WTC11 (cell line): ENCODE measurements around the gene GALK1. TPM values are rescaled to one million over a fixed set of nuclear protein-coding genes. Genes with fewer than 3 reads are reported as not detected.

Experiments used
- ATAC-seq: fragments of 200-7000 bp; cut with Tn5 transposase; 2 replicates; pipeline ENCODE4 v1.10.0; 2021; ENCODE audit warnings: mild to moderate bottlenecking, moderate library complexity
- CTCF ChIA-PET: fragments of 300-600 bp; sonication (Branson Sonifier 250); formaldehyde crosslinking; loops from one replicate; lab custom pipeline; 2021; ENCODE audit warnings: antibody characterized with exemption; lab: Charles Lee
- POLR2A ChIA-PET: fragments of 350-600 bp; sonication (Branson Sonifier 250); formaldehyde crosslinking; loops from one replicate; lab custom pipeline; 2021; ENCODE audit warnings: antibody characterized with exemption; lab: Charles Lee
- DNase-seq: peaks from one replicate; pipeline ENCODE4 v3.0.0; 2021; ENCODE audit warnings: low spot score
- H3K27ac Mint-ChIP-seq: 2 replicates; pipeline ENCODE4 v1.8.0; 2021; ENCODE audit warnings: mixed read lengths
- H3K27me3 Mint-ChIP-seq: 2 replicates; pipeline ENCODE4 v1.8.0; 2021; ENCODE audit warnings: low read depth, mild to moderate bottlenecking, moderate library complexity, mixed read lengths
- H3K36me3 Mint-ChIP-seq: 2 replicates; pipeline ENCODE4 v1.8.0; 2021; ENCODE audit warnings: mixed read lengths
- H3K4me1 Mint-ChIP-seq: 2 replicates; pipeline ENCODE4 v1.8.0; 2022; ENCODE audit warnings: mixed read lengths
- H3K4me3 Mint-ChIP-seq: 2 replicates; pipeline ENCODE4 v1.8.0; 2021; ENCODE audit warnings: mild to moderate bottlenecking, moderate library complexity, mixed read lengths
- H3K9me3 Mint-ChIP-seq: 2 replicates; pipeline ENCODE4 v1.8.0; 2021; ENCODE audit warnings: mixed read lengths
- ATF2 ChIP-seq: sonication (generic); formaldehyde crosslinking; IDR thresholded peaks from 2 replicates; pipeline ENCODE4 v1.8.1; 2022; ENCODE audit warnings: low read depth, missing genetic modification reagents, borderline replicate concordance
- ATF3 ChIP-seq: sonication (generic); formaldehyde crosslinking; conservative IDR thresholded peaks from 2 replicates; pipeline ENCODE4 v1.8.1; 2022; ENCODE audit warnings: mild to moderate bottlenecking, missing genetic modification reagents
- CBFB ChIP-seq: sonication (generic); formaldehyde crosslinking; IDR thresholded peaks from 2 replicates; pipeline ENCODE4 v1.8.1; 2022; ENCODE audit warnings: mild to moderate bottlenecking, low read depth, missing genetic modification reagents
- CDX4 ChIP-seq: fragments of 250-450 bp; sonication (Bioruptor Pico); IDR thresholded peaks from 2 replicates; pipeline ENCODE4 v1.9.0; 2021; ENCODE audit warnings: moderate library complexity, mild to moderate bottlenecking, inconsistent platforms, borderline replicate concordance
- EMX1 ChIP-seq: fragments of 250-450 bp; sonication (Bioruptor Pico); IDR thresholded peaks from 2 replicates; pipeline ENCODE4 v1.8.0; 2021; ENCODE audit warnings: mild to moderate bottlenecking
- GABPB1 ChIP-seq: sonication (generic); formaldehyde crosslinking; IDR thresholded peaks from 2 replicates; pipeline ENCODE4 v1.8.1; 2023; ENCODE audit warnings: mild to moderate bottlenecking, missing genetic modification reagents
- GTF2I ChIP-seq: fragments of 250-450 bp; sonication (Bioruptor Pico); conservative IDR thresholded peaks from 2 replicates; pipeline ENCODE4 v1.4.0; 2021; ENCODE audit warnings: mild to moderate bottlenecking
- HMGXB4 ChIP-seq: sonication (generic); formaldehyde crosslinking; IDR thresholded peaks from 2 replicates; pipeline ENCODE4 v1.8.1; 2023; ENCODE audit warnings: mild to moderate bottlenecking, moderate library complexity, missing genetic modification reagents
- MYBL2 ChIP-seq: sonication (generic); formaldehyde crosslinking; IDR thresholded peaks from 2 replicates; pipeline ENCODE4 v1.8.1; 2023; ENCODE audit warnings: mild to moderate bottlenecking, moderate library complexity, missing genetic modification reagents
- NFATC4 ChIP-seq: fragments of 250-450 bp; sonication (Bioruptor Pico); IDR thresholded peaks from 2 replicates; pipeline ENCODE4 v1.9.0; 2021; ENCODE audit warnings: mild to moderate bottlenecking
- NR1H2 ChIP-seq: sonication (generic); formaldehyde crosslinking; IDR thresholded peaks from 2 replicates; pipeline ENCODE4 v1.9.0; 2021; ENCODE audit warnings: mild to moderate bottlenecking, moderate library complexity, missing genetic modification reagents
- PREB ChIP-seq: sonication (generic); formaldehyde crosslinking; IDR thresholded peaks from 2 replicates; pipeline ENCODE4 v1.8.1; 2022; ENCODE audit warnings: mild to moderate bottlenecking, missing genetic modification reagents, moderate library complexity, borderline replicate concordance
- TCF7 ChIP-seq: sonication (generic); formaldehyde crosslinking; IDR thresholded peaks from 2 replicates; pipeline ENCODE4 v1.8.0; 2022; ENCODE audit warnings: mild to moderate bottlenecking, low read depth, missing genetic modification reagents, moderate library complexity
- USF1 ChIP-seq: sonication (generic); formaldehyde crosslinking; IDR thresholded peaks from 2 replicates; pipeline ENCODE4 v1.8.0; 2022; ENCODE audit warnings: mild to moderate bottlenecking, missing genetic modification reagents
- ZBTB21 ChIP-seq: sonication (generic); formaldehyde crosslinking; IDR thresholded peaks from 2 replicates; pipeline ENCODE4 v1.8.1; 2023; ENCODE audit warnings: mild to moderate bottlenecking, missing genetic modification reagents, borderline replicate concordance
- ZMAT4 ChIP-seq: fragments of 250-450 bp; sonication (Bioruptor Pico); IDR thresholded peaks from 2 replicates; pipeline ENCODE4 v1.9.0; 2021; ENCODE audit warnings: mild to moderate bottlenecking
- ZNF512 ChIP-seq: sonication (generic); formaldehyde crosslinking; IDR thresholded peaks from 2 replicates; pipeline ENCODE4 v1.8.1; 2022; ENCODE audit warnings: missing genetic modification reagents, borderline replicate concordance
- total RNA-seq: library from RNA; stranded (reverse); gene quantifications from 3 replicates; pipeline ENCODE4 v1.2.3, GENCODE V29; 2021

The GALK1 gene
- total RNA-seq, 1 experiment from 2014 or later: 42.2 TPM

GRCh38 chr17:75748706-75749105, 16.3 kb downstream of the GALK1 start (continued):
- no peak for TF ChIP-seq ATF2
- no peak for TF ChIP-seq CBFB (CRISPR knock-in tag)
- TF ChIP-seq ATF3 (CRISPR knock-in tag): no peak
- no peak for TF ChIP-seq TCF7 (CRISPR knock-in tag)
- no peak for TF ChIP-seq NFATC4 (CRISPR knock-in tag)
- no peak for TF ChIP-seq PREB (CRISPR knock-in tag)

- TF ChIP-seq ZNF512 (CRISPR knock-in tag): no peak
- no peak for TF ChIP-seq EMX1 (CRISPR knock-in tag)
- no peak for TF ChIP-seq ZMAT4 (CRISPR knock-in tag)
- no peak for TF ChIP-seq MYBL2 (CRISPR knock-in tag)
- TF ChIP-seq HMGXB4: no peak
- TF ChIP-seq GTF2I (CRISPR knock-in tag): no peak
- no peak for TF ChIP-seq CDX4 (CRISPR knock-in tag)
- no peak for TF ChIP-seq GABPB1 (CRISPR knock-in tag)
- DNase-seq (no peak), ATAC-seq (no peak)
- Mint-ChIP-seq H3K4me1 (no peaks in the 10 kb centered on the region), H3K4me3 (no peak overlapping the region), H3K36me3 (no peaks in the 10 kb centered on the region), H3K27me3 (no peaks in the 10 kb centered on the region), H3K9me3 (no peaks in the 10 kb centered on the region), H3K27ac (no peak overlapping the region)
- POLR2A ChIA-PET: no interaction called here
- CTCF ChIA-PET: interaction anchor here (0.7 to 1.8 kb wide), 2 partner anchors 18 to 142 kb away, joined by 3 to 8 read pairs; no protein-coding TSS in a partner anchor
These were observed 21.3 kb downstream of the GALK1 start for GRCh38 chr17:75743625-75744206.

- DNase-seq: no peak
- Mint-ChIP-seq H3K27ac (no peak overlapping the region), H3K4me1 (no peaks in the 10 kb centered on the region), H3K27me3 (no peaks in the 10 kb centered on the region), H3K4me3 (no peak overlapping the region), H3K36me3 (no peaks in the 10 kb centered on the region), H3K9me3 (no peaks in the 10 kb centered on the region)
- ChIA-PET CTCF (interaction anchor here (0.5 to 1.6 kb wide), 4 partner anchors 10 to 109 kb away, joined by 3 to 9 read pairs (median 4); partner anchors contain the start of gene SMIM5), POLR2A (no interaction called here)
- ATAC-seq: no peak
- TF ChIP-seq TCF7 (CRISPR knock-in tag) (no peak), NR1H2 (CRISPR knock-in tag) (no peak), USF1 (CRISPR knock-in tag) (no peak), ATF3 (CRISPR knock-in tag) (no peak), ZBTB21 (no peak), ATF2 (no peak)
These were observed 22.7 kb downstream of the GALK1 start for GRCh38 chr17:75742337-75742736.
